Mammary epithelial cell (primary cell): Measurements from ENCODE around the gene CUX1.

Source experiments
- EZH2 ChIP-seq: IDR thresholded peaks from 2 replicates; pipeline ENCODE4 v1.6.1; 2012; ENCODE audit warnings: low read length, inconsistent platforms, borderline replicate concordance
- TF ChIP-seq, protein P1 (sequence below), 2 donors: IDR thresholded peaks in 1 of 2; conservative IDR thresholded peaks in 1 of 2; 2 replicates each; pipeline ENCODE4 v1.5.1; 2011 to 2012; ENCODE audit warnings: inconsistent platforms in 2 of 2, low read length in 2 of 2, mild to moderate bottlenecking in 2 of 2, control low read depth in 1 of 2, low read depth in 1 of 2; ENCODE audit not compliant: insufficient read depth in 1 of 2; ENCODE audit errors: extremely low read depth in 1 of 2

DNA sequence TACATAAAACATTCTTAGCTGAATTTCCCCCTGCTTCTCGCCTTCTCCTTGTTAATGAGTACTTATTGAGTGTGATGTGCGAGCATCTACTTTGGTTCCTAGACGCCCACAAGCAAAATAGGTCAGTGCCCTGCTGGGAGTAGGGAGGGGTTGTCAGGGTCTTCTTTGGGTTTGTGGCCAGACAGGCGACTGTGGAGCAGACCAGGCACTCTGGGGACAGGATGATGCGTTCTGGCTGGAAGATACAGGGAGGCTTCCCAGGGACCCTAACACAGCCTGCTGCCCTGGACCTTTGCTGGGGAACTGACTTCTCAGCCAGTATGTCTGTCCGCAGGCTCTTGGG is 227.2 kb downstream of the CUX1 start:
- TF ChIP-seq, protein P1, sequence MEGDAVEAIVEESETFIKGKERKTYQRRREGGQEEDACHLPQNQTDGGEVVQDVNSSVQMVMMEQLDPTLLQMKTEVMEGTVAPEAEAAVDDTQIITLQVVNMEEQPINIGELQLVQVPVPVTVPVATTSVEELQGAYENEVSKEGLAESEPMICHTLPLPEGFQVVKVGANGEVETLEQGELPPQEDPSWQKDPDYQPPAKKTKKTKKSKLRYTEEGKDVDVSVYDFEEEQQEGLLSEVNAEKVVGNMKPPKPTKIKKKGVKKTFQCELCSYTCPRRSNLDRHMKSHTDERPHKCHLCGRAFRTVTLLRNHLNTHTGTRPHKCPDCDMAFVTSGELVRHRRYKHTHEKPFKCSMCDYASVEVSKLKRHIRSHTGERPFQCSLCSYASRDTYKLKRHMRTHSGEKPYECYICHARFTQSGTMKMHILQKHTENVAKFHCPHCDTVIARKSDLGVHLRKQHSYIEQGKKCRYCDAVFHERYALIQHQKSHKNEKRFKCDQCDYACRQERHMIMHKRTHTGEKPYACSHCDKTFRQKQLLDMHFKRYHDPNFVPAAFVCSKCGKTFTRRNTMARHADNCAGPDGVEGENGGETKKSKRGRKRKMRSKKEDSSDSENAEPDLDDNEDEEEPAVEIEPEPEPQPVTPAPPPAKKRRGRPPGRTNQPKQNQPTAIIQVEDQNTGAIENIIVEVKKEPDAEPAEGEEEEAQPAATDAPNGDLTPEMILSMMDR (conservative IDR thresholded peaks at IDR 0.05 in 1 of 2, IDR thresholded peaks at IDR 0.05 in 1 of 2; ENCODE audit: extremely low read depth in 1 of 2, insufficient read depth in 1 of 2, low read depth in 1 of 2, low read length in 2 of 2): no peak
- no peak for TF ChIP-seq EZH2
